ENCODE data around the gene KIF5A.

GRCh38 chr12:57569858-57570257, 20.0 kb downstream of the KIF5A start:
- TF ChIP-seq, protein P1, sequence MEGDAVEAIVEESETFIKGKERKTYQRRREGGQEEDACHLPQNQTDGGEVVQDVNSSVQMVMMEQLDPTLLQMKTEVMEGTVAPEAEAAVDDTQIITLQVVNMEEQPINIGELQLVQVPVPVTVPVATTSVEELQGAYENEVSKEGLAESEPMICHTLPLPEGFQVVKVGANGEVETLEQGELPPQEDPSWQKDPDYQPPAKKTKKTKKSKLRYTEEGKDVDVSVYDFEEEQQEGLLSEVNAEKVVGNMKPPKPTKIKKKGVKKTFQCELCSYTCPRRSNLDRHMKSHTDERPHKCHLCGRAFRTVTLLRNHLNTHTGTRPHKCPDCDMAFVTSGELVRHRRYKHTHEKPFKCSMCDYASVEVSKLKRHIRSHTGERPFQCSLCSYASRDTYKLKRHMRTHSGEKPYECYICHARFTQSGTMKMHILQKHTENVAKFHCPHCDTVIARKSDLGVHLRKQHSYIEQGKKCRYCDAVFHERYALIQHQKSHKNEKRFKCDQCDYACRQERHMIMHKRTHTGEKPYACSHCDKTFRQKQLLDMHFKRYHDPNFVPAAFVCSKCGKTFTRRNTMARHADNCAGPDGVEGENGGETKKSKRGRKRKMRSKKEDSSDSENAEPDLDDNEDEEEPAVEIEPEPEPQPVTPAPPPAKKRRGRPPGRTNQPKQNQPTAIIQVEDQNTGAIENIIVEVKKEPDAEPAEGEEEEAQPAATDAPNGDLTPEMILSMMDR (IDR thresholded peaks at IDR 0.05), result no peak
- TF ChIP-seq POLR2A (IDR thresholded peaks at IDR 0.05; ENCODE audit: low read depth), result no peak
- TF ChIP-seq POLR2AphosphoS5 (IDR thresholded peaks at IDR 0.05), result no peak

Data from esophagus muscularis mucosa (tissue), 3 donors.